GM18526 (cell line): Measurements from ENCODE around the gene CLEC16A.

Source experiments
- POLR2A ChIP-seq: IDR thresholded peaks from 3 replicates; pipeline ENCODE4 v1.6.1; 2011; ENCODE audit not compliant: insufficient read length; ENCODE audit errors: extremely low read depth

Gene CLEC16A

DNA sequence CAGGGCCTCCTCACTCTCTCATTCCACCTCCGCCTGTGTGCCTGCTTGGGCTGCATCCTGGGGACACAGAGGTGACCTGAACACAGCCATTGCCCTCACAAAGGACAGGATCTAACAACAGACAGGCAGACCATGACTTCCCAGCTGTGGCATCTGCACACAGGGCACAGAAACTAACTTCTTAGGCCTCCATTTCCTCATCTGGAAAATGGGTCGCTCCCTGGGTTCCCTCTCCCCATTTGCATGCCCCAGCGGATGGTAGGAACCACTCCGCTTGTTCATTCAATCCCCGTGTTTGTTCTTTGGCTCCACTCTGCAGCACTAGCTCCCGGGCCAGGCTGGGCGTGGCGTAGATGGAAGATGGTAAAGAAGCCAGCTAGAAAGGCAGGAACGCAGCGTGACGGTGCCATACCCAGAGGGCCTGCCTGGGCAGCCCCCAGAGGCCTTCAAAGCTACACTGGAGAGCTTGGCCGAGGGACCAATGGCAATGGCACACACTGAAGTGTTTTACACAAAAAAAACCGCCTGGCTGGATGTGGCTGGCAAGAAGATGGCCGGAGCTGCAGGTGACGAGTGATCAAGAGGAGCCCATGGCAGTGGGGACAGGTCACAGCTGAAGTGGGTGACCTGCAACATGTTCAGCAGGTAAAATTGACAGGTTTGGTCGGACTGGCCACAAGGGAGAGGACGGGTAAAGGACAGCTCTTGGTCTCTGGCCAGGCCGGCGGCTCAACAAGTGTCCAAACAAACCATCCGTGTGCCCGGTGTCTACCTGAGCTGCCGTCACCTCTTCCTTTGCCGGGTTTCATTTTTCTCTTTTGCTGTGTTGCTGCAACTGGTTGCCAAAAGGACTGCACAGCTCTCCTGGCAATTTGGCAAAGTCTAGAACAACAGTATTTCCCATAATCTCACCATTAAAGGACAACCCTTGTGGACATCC is 244.7 kb downstream of the CLEC16A start:
- no peak for TF ChIP-seq POLR2A

DNA sequence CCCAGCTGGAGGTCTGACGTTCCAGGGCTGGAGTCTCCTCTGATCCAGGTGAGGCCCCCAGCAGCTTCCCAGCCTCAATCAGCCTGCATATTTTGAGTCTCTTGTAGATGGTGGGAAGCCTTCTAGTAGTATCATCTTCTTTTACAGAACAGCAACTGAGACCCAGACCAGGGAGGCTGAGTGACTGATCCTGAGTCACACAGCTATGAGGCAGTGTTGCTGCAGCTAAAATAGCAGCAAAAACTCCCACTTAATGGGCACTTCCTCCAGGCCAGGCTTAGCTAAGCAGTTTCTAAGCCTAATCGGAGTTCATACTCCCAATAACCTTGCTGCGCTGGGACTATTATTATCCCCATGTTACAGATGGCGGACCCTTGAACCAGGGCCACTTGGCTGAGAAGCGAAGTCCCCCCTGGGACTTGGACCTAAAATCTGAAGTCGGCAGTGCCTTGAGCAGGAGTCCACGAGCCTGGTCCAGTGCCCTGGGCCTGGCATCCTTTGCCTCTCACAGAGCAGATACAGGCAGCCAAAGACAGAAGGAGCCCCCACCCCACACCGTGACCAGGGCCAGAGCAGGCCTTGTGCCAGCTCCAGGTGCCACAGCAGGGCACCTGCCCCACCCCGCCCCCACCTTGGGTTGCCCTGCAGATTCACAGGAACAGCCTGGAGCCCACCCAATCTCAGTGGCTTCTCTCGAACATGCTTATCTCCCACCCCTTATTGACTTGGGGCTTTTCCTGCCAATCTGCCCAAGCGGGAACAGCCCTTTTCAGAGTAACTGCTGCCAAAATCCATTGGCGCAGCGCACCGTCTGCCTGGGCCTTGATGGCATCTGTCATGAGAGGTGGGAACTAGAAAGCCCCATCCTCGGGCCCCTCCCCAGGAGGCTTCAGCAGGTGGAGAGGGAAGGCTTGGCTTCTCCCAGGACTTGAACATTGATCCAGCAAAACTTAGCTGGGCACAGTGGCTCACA is 246.5 kb downstream of the CLEC16A start:
- no peak for TF ChIP-seq POLR2A

GRCh38 chr16:11191665-11192064 is 247.3 kb downstream of the CLEC16A start:
- no peak for TF ChIP-seq POLR2A

DNA sequence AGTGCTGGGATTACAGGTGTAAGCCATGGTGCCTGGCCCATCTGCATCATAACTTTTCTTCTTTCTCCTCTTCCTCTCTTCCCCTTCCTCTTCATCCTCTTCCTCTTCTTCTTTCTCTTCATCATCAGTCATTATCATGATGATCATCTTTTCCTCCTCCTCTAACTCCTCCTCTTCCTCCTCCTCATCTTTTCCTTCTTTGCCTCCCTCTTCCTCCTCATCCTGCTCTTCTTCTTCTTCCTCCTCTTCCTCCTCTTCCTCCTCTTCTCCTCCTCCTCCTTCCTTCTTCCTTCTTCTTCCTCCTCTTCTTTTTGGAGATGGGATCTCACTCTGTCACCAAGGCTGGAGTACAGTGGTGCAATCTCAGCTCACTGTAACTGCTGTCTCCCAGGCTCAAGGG is 249.1 kb downstream of the CLEC16A start:
- no peak for TF ChIP-seq POLR2A

GRCh38 chr16:11194913-11195312 is 250.5 kb downstream of the CLEC16A start:
- no peak for TF ChIP-seq POLR2A

- TF ChIP-seq POLR2A, result no peak
Observed at GRCh38 chr16:11196286-11196828, 252.0 kb downstream of the CLEC16A start.

GRCh38 chr16:11198375-11198774 is 254.0 kb downstream of the CLEC16A start:
- TF ChIP-seq POLR2A, result no peak

DNA sequence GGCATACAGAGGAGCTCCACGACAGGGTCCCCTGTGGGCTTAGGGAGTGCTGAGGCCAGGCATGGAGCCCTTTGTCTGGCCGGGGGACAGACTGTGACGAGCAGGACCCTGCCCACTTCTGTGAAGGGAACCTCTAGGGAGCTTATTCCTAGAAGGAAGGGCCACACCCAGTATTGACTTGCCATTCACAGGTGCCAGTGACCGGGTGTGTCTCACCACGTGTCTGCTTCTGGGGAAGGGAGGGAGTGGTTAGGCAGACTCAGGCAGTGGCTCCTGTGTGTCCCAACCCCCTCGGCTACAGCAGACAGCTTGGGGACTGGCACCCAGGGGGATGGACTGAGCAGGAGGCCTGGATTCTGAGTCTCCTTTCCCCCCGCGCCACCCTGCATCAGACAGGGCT is 254.5 kb downstream of the CLEC16A start:
- TF ChIP-seq POLR2A, result no peak

DNA sequence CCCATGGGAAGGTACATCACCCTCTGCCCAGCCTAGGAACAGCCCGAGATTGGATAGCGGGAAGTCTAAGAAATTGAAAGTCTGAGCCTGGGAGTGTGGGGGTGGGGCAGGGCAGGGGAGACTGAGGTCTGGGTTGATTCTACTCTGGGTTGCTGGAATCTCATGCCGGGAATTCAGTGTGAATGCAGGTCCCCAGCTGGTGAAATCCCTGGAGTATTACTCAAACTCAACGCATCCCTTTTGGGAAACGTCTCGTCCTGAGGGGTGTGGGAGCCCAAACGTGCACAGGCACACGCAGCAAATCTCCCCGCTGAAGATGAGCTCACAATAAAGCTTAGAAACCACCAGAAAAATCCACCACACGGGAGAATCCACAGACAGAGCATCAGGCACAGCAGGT is 256.2 kb downstream of the CLEC16A start:
- no peak for TF ChIP-seq POLR2A

GRCh38 chr16:11201498-11202259 is 257.3 kb downstream of the CLEC16A start:
- TF ChIP-seq POLR2A, result no peak

DNA sequence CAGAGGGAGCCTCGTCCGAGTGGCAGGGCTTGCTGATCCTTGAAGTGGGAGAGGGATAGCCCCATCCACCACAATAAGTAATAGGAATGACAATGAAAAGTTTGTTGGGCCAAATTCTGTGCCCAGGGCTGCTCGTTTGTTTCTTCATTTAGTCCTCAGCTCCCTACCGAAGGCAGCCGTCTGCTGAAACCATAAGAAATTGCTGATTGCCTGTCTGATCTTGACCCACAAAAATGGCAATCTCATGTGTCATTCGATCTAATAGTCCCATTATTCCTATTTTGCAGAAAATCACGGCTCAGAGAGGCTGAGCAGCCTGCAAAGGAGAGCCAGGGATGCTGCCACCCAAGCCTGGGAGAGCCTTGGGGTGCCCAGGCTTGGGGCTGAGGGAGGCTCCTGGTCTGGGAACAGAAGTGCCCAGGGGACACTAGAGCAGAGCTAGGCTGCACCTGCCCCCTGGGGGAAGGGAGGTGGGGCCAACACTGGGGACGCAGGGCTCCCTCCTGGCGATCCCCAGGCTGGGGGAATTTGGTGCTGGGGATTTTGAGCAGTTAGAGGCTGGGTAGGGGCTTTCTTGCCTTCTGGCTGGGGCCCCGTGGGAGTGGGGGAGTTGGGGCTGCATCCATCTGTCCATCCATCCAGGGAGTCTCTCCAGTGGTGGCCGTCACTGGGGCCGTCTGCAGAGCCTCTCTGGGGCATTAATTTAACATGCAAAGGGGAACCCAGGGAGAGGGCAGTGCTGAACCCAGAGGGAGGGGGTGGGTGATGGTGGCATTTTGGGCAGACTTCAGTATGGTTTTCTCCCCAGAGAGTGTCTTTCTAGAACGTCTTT is 258.1 kb downstream of the CLEC16A start:
- no peak for TF ChIP-seq POLR2A

GRCh38 chr16:11203111-11203623 is 258.8 kb downstream of the CLEC16A start:
- TF ChIP-seq POLR2A, result no peak

GRCh38 chr16:11204513-11205047 is 260.2 kb downstream of the CLEC16A start:
- TF ChIP-seq POLR2A, result no peak
